IMR-90 (cell line): ENCODE measurements around the gene TNFAIP8L1. TPM values are rescaled to one million over a fixed set of nuclear protein-coding genes. Genes with fewer than 3 reads are reported as not detected.

ENCODE experiments used
- ATAC-seq: fragments of 200-7000 bp; cut with Tn5 transposase; 2 replicates; pipeline ENCODE4 v1.9.1; 2020; ENCODE audit warnings: low read depth, mild to moderate bottlenecking, moderate library complexity
- BruUV-seq: library from RNA; stranded (reverse); fragments of 400-500 nt; replicated peaks from 2 replicates; lab custom pipeline; 2021; lab: Mats Ljungman, UMichigan
- CTCF ChIA-PET: fragments of 300-600 bp; formaldehyde crosslinking; extraction: SDS; loops from one replicate; lab custom pipeline; 2021; ENCODE audit warnings: antibody characterized with exemption; lab: Yijun Ruan, JAX
- POLR2A ChIA-PET: fragments of 300-600 bp; sonication (Branson Sonifier 250); formaldehyde crosslinking; loops from one replicate; lab custom pipeline; 2022; ENCODE audit warnings: antibody characterized with exemption; ENCODE audit not compliant: unreplicated experiment; lab: Charles Lee
- DNase-seq: peaks from one replicate; pipeline ENCODE4 v3.0.0; 2013
- H2AFZ ChIP-seq: replicated peaks from 2 replicates; pipeline ENCODE3; 2013; ENCODE audit warnings: low read length, mild to moderate bottlenecking; ENCODE audit not compliant: poor library complexity
- H2AK5ac ChIP-seq: 2 replicates; pipeline ENCODE4 v1.6.1; 2013; ENCODE audit warnings: low read depth, low read length, inconsistent platforms
- H2AK9ac ChIP-seq: replicated peaks from 2 replicates; pipeline ENCODE3; 2013; ENCODE audit warnings: mild to moderate bottlenecking, low read depth, low read length, moderate library complexity; ENCODE audit not compliant: poor library complexity
- H2BK120ac ChIP-seq: 2 replicates; pipeline ENCODE4 v1.6.1; 2013; ENCODE audit warnings: low read depth, low read length, inconsistent platforms
- H2BK15ac ChIP-seq: 3 replicates; pipeline ENCODE4 v1.6.1; 2013; ENCODE audit warnings: low read depth, low read length, inconsistent platforms
- H2BK20ac ChIP-seq: 2 replicates; pipeline ENCODE4 v1.6.1; 2013; ENCODE audit warnings: low read depth, mild to moderate bottlenecking, inconsistent platforms, low read length, moderate library complexity
- H2BK5ac ChIP-seq: 2 replicates; pipeline ENCODE4 v1.6.1; 2013; ENCODE audit warnings: mild to moderate bottlenecking, low read depth, low read length, inconsistent platforms; ENCODE audit not compliant: poor library complexity, severe bottlenecking
- H3K14ac ChIP-seq: replicated peaks from 2 replicates; pipeline ENCODE4 v1.6.1; 2013; ENCODE audit warnings: low read depth, low read length, inconsistent platforms
- H3K18ac ChIP-seq: 2 replicates; pipeline ENCODE4 v1.6.1; 2013; ENCODE audit warnings: low read depth, low read length, control low read depth
- H3K23ac ChIP-seq: 2 replicates; pipeline ENCODE4 v1.6.1; 2013; ENCODE audit warnings: low read depth, low read length, inconsistent platforms
- H3K27ac ChIP-seq: 2 replicates; pipeline ENCODE4 v1.5.1; 2013; ENCODE audit warnings: mild to moderate bottlenecking, control low read depth, low read length; ENCODE audit not compliant: insufficient read depth
- H3K27me3 ChIP-seq: 2 replicates; pipeline ENCODE4 v1.6.1; 2013; ENCODE audit warnings: low read length; ENCODE audit not compliant: control insufficient read depth, insufficient read depth
- H3K36me3 ChIP-seq: 2 replicates; pipeline ENCODE4 v1.6.1; 2013; ENCODE audit warnings: low read length, mixed read lengths; ENCODE audit not compliant: control insufficient read depth, insufficient read depth
- H3K4ac ChIP-seq: 2 replicates; pipeline ENCODE4 v1.6.1; 2013; ENCODE audit warnings: low read depth, low read length, inconsistent platforms
- H3K4me1 ChIP-seq: 2 replicates; pipeline ENCODE4 v1.6.1; 2013; ENCODE audit warnings: low read length, mixed read lengths; ENCODE audit not compliant: control insufficient read depth, insufficient read depth
- H3K4me2 ChIP-seq: 2 replicates; pipeline ENCODE4 v1.6.1; 2013; ENCODE audit warnings: low read depth, mild to moderate bottlenecking, control low read depth, low read length, moderate library complexity
- H3K4me3 ChIP-seq: 2 replicates; pipeline ENCODE4 v1.5.1; 2013; ENCODE audit warnings: low read depth, mild to moderate bottlenecking, control low read depth, low read length, moderate library complexity; ENCODE audit not compliant: insufficient read depth
- H3K56ac ChIP-seq: 2 replicates; pipeline ENCODE4 v1.6.1; 2013; ENCODE audit warnings: low read length, inconsistent platforms; ENCODE audit not compliant: insufficient read depth; ENCODE audit errors: extremely low read depth
- H3K79me1 ChIP-seq, 2 experiments: 2 replicates each; pipeline ENCODE4 v1.6.1; 2013; ENCODE audit warnings: low read length in 2 of 2, inconsistent platforms in 1 of 2, low read depth in 1 of 2
- H3K9ac ChIP-seq: 2 replicates; pipeline ENCODE4 v1.6.1; 2013; ENCODE audit warnings: low read depth, low read length, control low read depth
- H3K9me1 ChIP-seq: 2 replicates; pipeline ENCODE4 v1.6.1; 2013; ENCODE audit warnings: low read length, inconsistent platforms; ENCODE audit not compliant: insufficient read depth
- H3K9me3 ChIP-seq: 2 replicates; pipeline ENCODE4 v1.6.1; 2013; ENCODE audit warnings: low read length; ENCODE audit not compliant: control insufficient read depth, insufficient read depth
- H4K20me1 ChIP-seq: 2 replicates; pipeline ENCODE4 v1.6.1; 2013; ENCODE audit warnings: low read length, inconsistent platforms; ENCODE audit not compliant: insufficient read depth
- H4K5ac ChIP-seq: 2 replicates; pipeline ENCODE4 v1.6.1; 2013; ENCODE audit warnings: mild to moderate bottlenecking, low read depth, low read length, control low read depth
- H4K8ac ChIP-seq, 2 experiments: 2 replicates each; pipeline ENCODE4 v1.6.1; 2013; ENCODE audit warnings: low read depth in 2 of 2, low read length in 2 of 2, control low read depth in 1 of 2, inconsistent platforms in 1 of 2
- H4K91ac ChIP-seq: 2 replicates; pipeline ENCODE4 v1.6.1; 2013; ENCODE audit warnings: low read depth, low read length, inconsistent platforms; ENCODE audit not compliant: insufficient read depth
- MAFK ChIP-seq: IDR thresholded peaks from 2 replicates; pipeline ENCODE4 v1.6.1; 2012; ENCODE audit warnings: low read depth, low read length, improper control_type of control experiment
- MXI1 ChIP-seq: IDR thresholded peaks from 2 replicates; pipeline ENCODE4 v1.6.1; 2012; ENCODE audit warnings: low read depth, mild to moderate bottlenecking, low read length, moderate library complexity, borderline replicate concordance
- NFE2L2 ChIP-seq: fragments of 150-350 bp; IDR thresholded peaks from 2 replicates; pipeline ENCODE4 v1.6.1; 2016; ENCODE audit warnings: low read depth, mild to moderate bottlenecking, low read length
- POLR2A ChIP-seq: IDR thresholded peaks from 2 replicates; pipeline ENCODE4 v1.6.1; 2012; ENCODE audit warnings: mild to moderate bottlenecking, low read depth, low read length
- RAD21 ChIP-seq: IDR thresholded peaks from 2 replicates; pipeline ENCODE4 v1.6.1; 2012; ENCODE audit warnings: low read length, improper control_type of control experiment
- SMC3 ChIP-seq: fragments of 150-350 bp; IDR thresholded peaks from 2 replicates; pipeline ENCODE4 v1.6.1; 2016; ENCODE audit warnings: low read depth, mild to moderate bottlenecking, antibody characterized with exemption, low read length, moderate library complexity
- WGBS, 2 experiments: methylation state at CpG; one replicate each; pipeline versions ENCODE4 v1.1.5 to v1.1.7; 2013; ENCODE audit warnings: missing lambda C conversion rate in 2 of 2; ENCODE audit not compliant: insufficient read length in 1 of 2; ENCODE audit errors: extremely low coverage in 2 of 2; 5-methylcytosine and 5-hydroxymethylcytosine counted together
- dilution Hi-C: fragments of 300-500 bp; cut with HindIII; formaldehyde crosslinking; loops from one replicate; pipeline ENCODE4 v1.14.3; 2018; ENCODE audit warnings: low sequenced_read_pairs; ENCODE audit not compliant: unreplicated experiment
- in situ Hi-C: fragments of 300-500 bp; cut with MboI; formaldehyde crosslinking; loops from 3 replicates; pipeline ENCODE4 v1.14.3; 2019; ENCODE audit warnings: low sequenced_read_pairs, inconsistent platforms, mixed read lengths
- intact Hi-C: fragments of 100-400 bp; cut with micrococcal nuclease; formaldehyde crosslinking; loops from 2 replicates; pipeline ENCODE4 v1.10.0; 2022
- polyA plus RNA-seq, 3 experiments: library from polyadenylated mRNA; depleted of rRNA; stranded (reverse); fragments of >200 nt; gene quantifications; 2 replicates each; pipeline ENCODE4 v1.2.3, GENCODE V29; 2012; ENCODE audit warnings: low replicate concordance in 1 of 3
- total RNA-seq: library from RNA; depleted of rRNA; stranded (reverse); fragments of >200 nt; gene quantifications from 2 replicates; pipeline ENCODE4 v1.2.3, GENCODE V29; 2012
- TF ChIP-seq, protein P1 (sequence below): conservative IDR thresholded peaks from 2 replicates; pipeline ENCODE4 v1.5.1; 2012; ENCODE audit warnings: mild to moderate bottlenecking, low read depth, low read length, improper control_type of control experiment
- TF ChIP-seq, protein P2 (sequence below): fragments of 150-350 bp; IDR thresholded peaks from 2 replicates; pipeline ENCODE4 v1.6.1; 2017; ENCODE audit warnings: mild to moderate bottlenecking, antibody characterized with exemption, low read length, low read depth
- TF ChIP-seq, protein P3 (sequence below): fragments of 150-350 bp; IDR thresholded peaks from 2 replicates; pipeline ENCODE4 v1.6.1; 2016; ENCODE audit warnings: low read depth, mild to moderate bottlenecking, low read length, moderate library complexity, borderline replicate concordance

The TNFAIP8L1 gene
- total and polyA plus RNA-seq, 2 of the 4 experiments (the other 2 are of a cell fraction) = 2.5 to 6.0 TPM

DNA sequence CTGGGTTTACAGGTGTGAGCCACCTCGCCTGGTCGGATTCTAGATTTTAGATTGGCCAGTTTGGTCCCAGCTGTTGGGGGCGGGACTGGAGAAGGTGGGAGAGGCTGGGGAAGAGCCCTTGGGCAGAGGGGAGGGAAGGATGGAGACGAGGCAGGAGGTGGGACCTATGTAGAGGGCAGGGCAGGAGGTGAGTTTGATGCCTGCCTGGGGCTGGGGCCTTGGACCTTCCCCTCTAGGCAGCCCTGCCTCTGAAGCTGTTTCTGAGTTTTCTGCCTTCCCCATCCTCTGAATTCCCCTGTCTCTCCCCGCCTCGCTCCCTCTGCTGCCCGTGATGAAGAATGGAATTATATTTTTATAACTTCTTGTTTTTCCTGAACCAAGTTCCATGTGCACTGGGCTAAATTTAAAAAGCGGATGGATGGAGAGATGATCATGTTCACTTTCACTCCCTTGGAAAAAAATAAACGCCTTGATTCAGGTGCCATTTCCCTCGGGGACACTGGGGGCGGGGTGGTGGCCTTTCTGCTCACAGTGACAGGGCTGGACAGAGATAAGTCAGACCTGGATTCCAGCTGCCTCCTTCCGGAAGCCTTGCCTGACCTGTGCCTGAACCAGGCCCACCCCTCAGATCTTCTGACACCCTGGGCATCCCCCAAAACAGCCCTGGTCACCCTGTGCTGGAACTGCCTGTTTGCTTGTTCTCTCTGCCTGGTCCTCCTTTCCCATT is 16.5 kb upstream of the TNFAIP8L1 start:
- in situ Hi-C loops (no loop called here), dilution Hi-C loops (no loop called here), intact Hi-C loops (no loop called here)
- Histone ChIP-seq H2BK5ac (no peak overlapping the region), H2AK5ac (no peak overlapping the region), H3K4me3 (no peak overlapping the region), H4K20me1 (no peaks in the 10 kb centered on the region), H3K18ac (no peak overlapping the region), H2BK20ac (no peak overlapping the region), H4K5ac (no peak overlapping the region), H2AK9ac (peak overlapping the region; percentile 84), H3K56ac (no peak overlapping the region), H3K9ac (no peak overlapping the region), H3K4ac (no peak overlapping the region), H3K9me3 (peaks cover under 1% of the 10 kb centered on the region; the same call in 1 of the 2 replicates), H3K9me1 (no peaks in the 10 kb centered on the region), H3K27me3 (peaks cover 30% of the 10 kb centered on the region), H2BK120ac (no peak overlapping the region), H3K27ac (no peak overlapping the region), H3K14ac (no peak overlapping the region), H2BK15ac (no peak overlapping the region), H3K79me1 (no peaks in the 10 kb centered on the region), H2AFZ (peak overlapping the region; percentile 68), H3K23ac (no peak overlapping the region), H3K4me2 (no peak overlapping the region), H4K8ac (no peak overlapping the region), H3K4me1 (no peaks in the 10 kb centered on the region), H4K91ac (no peak overlapping the region), H3K36me3 (no peaks in the 10 kb centered on the region)
- no peak for ATAC-seq
- no TSS peak for BruUV-seq
- TF ChIP-seq, protein P1, sequence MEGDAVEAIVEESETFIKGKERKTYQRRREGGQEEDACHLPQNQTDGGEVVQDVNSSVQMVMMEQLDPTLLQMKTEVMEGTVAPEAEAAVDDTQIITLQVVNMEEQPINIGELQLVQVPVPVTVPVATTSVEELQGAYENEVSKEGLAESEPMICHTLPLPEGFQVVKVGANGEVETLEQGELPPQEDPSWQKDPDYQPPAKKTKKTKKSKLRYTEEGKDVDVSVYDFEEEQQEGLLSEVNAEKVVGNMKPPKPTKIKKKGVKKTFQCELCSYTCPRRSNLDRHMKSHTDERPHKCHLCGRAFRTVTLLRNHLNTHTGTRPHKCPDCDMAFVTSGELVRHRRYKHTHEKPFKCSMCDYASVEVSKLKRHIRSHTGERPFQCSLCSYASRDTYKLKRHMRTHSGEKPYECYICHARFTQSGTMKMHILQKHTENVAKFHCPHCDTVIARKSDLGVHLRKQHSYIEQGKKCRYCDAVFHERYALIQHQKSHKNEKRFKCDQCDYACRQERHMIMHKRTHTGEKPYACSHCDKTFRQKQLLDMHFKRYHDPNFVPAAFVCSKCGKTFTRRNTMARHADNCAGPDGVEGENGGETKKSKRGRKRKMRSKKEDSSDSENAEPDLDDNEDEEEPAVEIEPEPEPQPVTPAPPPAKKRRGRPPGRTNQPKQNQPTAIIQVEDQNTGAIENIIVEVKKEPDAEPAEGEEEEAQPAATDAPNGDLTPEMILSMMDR = no peak
- TF ChIP-seq MAFK (no peak), NFE2L2 (no peak), RAD21 (peak; percentile 11; the same call in 1 of the 2 replicates), SMC3 (0 out of 2 replicates have a peak, but pooled peaks have one; percentile 11), POLR2A (no peak), MXI1 (no peak)
- TF ChIP-seq, protein P2, sequence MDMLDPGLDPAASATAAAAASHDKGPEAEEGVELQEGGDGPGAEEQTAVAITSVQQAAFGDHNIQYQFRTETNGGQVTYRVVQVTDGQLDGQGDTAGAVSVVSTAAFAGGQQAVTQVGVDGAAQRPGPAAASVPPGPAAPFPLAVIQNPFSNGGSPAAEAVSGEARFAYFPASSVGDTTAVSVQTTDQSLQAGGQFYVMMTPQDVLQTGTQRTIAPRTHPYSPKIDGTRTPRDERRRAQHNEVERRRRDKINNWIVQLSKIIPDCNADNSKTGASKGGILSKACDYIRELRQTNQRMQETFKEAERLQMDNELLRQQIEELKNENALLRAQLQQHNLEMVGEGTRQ = no peak
- TF ChIP-seq, protein P3, sequence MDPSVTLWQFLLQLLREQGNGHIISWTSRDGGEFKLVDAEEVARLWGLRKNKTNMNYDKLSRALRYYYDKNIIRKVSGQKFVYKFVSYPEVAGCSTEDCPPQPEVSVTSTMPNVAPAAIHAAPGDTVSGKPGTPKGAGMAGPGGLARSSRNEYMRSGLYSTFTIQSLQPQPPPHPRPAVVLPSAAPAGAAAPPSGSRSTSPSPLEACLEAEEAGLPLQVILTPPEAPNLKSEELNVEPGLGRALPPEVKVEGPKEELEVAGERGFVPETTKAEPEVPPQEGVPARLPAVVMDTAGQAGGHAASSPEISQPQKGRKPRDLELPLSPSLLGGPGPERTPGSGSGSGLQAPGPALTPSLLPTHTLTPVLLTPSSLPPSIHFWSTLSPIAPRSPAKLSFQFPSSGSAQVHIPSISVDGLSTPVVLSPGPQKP = no peak
- 39% methylated on average over 4 of the region's 12 CpGs; no CpG with 5 or more reads in 1 of the 2 experiments for WGBS, 2 experiments
- DNase-seq = no peak
- ChIA-PET POLR2A (no interaction called here), CTCF (interaction anchor here (1.2 kb wide), 1 partner anchor 10 kb away, joined by 3 read pairs; no protein-coding TSS in a partner anchor)
